Esophagus muscularis mucosa (tissue), 4 donors: Measurements from ENCODE around the gene HOXA4. TPM values are rescaled to one million over a fixed set of nuclear protein-coding genes. Genes with fewer than 3 reads are reported as not detected.

ENCODE experiments used
- DNase-seq: peaks from one replicate; pipeline ENCODE4 v3.0.0-alpha.2; 2017; ENCODE audit errors: extremely low spot score
- H3K27ac ChIP-seq, 4 donors: fragments of 200-600 bp; sonication (generic); replicated peaks in 1 of 4; 1 replicate in 3 of 4; 2 replicates in 1 of 4; pipeline ENCODE4 v1.5.1; 2016 to 2019; ENCODE audit warnings: mild to moderate bottlenecking in 1 of 4
- H3K27me3 ChIP-seq, 4 donors: fragments of 200-600 bp; sonication (generic); one replicate each; pipeline versions ENCODE4 v1.5.1 to v1.6.0; 2016 to 2019
- H3K36me3 ChIP-seq, 4 donors: fragments of 200-600 bp; sonication (generic); one replicate each; pipeline ENCODE4 v1.5.1; 2016 to 2019
- H3K4me1 ChIP-seq, 4 donors: fragments of 200-600 bp; sonication (generic); one replicate each; pipeline ENCODE4 v1.5.1; 2016 to 2019
- H3K4me3 ChIP-seq, 4 donors: fragments of 200-600 bp; sonication (generic); 1 replicate in 2 of 4; 2 replicates in 2 of 4; pipeline ENCODE4 v1.5.1; 2016 to 2019; ENCODE audit warnings: mild to moderate bottlenecking in 4 of 4, moderate library complexity in 1 of 4
- H3K9me3 ChIP-seq, 4 donors: fragments of 200-600 bp; sonication (generic); 1 replicate in 3 of 4; 2 replicates in 1 of 4; pipeline ENCODE4 v1.5.1; 2016 to 2019
- CTCF ChIP-seq, 3 experiments: fragments of 200-600 bp in 2 of 3; fragments of 450-650 bp in 1 of 3; sonication (generic) in 2 of 3; IDR thresholded peaks; one replicate each; pipeline ENCODE4 v1.5.1; 2017 to 2019; ENCODE audit warnings: antibody characterized with exemption in 3 of 3, mild to moderate bottlenecking in 2 of 3, moderate library complexity in 1 of 3
- EP300 ChIP-seq: sonication (generic); formaldehyde crosslinking; IDR thresholded peaks from one replicate; pipeline ENCODE4 v1.6.1; 2017; ENCODE audit warnings: antibody characterized with exemption
- POLR2A ChIP-seq: fragments of 450-650 bp; IDR thresholded peaks from one replicate; pipeline ENCODE4 v1.6.1; 2017; ENCODE audit warnings: antibody characterized with exemption, moderate library complexity, mild to moderate bottlenecking, low read depth
- POLR2AphosphoS5 ChIP-seq, 2 donors: sonication (generic); formaldehyde crosslinking; IDR thresholded peaks; one replicate each; pipeline ENCODE4 v1.6.1; 2017; ENCODE audit warnings: antibody characterized with exemption in 2 of 2
- WGBS: methylation state at CpG from one replicate; pipeline ENCODE4 v1.1.5; 2018; 5-methylcytosine and 5-hydroxymethylcytosine counted together
- intact Hi-C: fragments of 100-400 bp; cut with DNase I; formaldehyde crosslinking; loops from one replicate; pipeline ENCODE4 v1.15.1; 2023
- total RNA-seq, 4 donors: library from RNA; depleted of rRNA; stranded (reverse); fragments of >200 nt; gene quantifications; one replicate each; pipeline versions ENCODE4 v1.1.0 to v1.2.1, GENCODE V29; 2016

HOXA4 gene
- total RNA-seq, 4 donors from 2014 or later = 12.5 to 26.8 (median 18.1) TPM

- no peak overlapping the region for H3K27ac ChIP-seq
- 52% methylated on average over 24 of the region's 24 CpGs for WGBS
- H3K27me3 ChIP-seq = peaks cover 17 to 100% (median 91%) of the 10 kb centered on the region in 4 donors
- no peak for TF ChIP-seq POLR2A
- no peak for TF ChIP-seq POLR2AphosphoS5 (IDR thresholded peaks at IDR 0.05)
- no peak for TF ChIP-seq EP300
- TF ChIP-seq CTCF (IDR thresholded peaks at IDR 0.05) = no peak
- H3K9me3 ChIP-seq = no peaks in the 10 kb centered on the region
- DNase-seq = no peak
- intact Hi-C loops = loop anchor here (5.0 kb wide), 1 partner anchor 796 kb away; no protein-coding TSS in a partner anchor
- peaks cover 20 to 60% (median 49%) of the 10 kb centered on the region in 4 donors for H3K4me1 ChIP-seq
- H3K36me3 ChIP-seq = no peaks in the 10 kb centered on the region
- H3K4me3 ChIP-seq = no peak overlapping the region
Measured at GRCh38 chr7:27163288-27164044, 32.9 kb upstream of the HOXA4 start.

GRCh38 chr7:27162561-27163287, 32.2 kb upstream of the HOXA4 start:
- no peak overlapping the region for H3K4me3 ChIP-seq
- no peaks in the 10 kb centered on the region for H3K36me3 ChIP-seq
- WGBS = 69% methylated on average over 7 of the region's 7 CpGs
- intact Hi-C loops = loop anchor here (5.0 kb wide), 1 partner anchor 795 kb away; no protein-coding TSS in a partner anchor
- no peak for TF ChIP-seq CTCF (IDR thresholded peaks at IDR 0.05)
- no peak for TF ChIP-seq POLR2A
- no peaks in the 10 kb centered on the region for H3K9me3 ChIP-seq
- peaks cover 17 to 100% (median 91%) of the 10 kb centered on the region in 4 donors for H3K27me3 ChIP-seq
- H3K27ac ChIP-seq = no peak overlapping the region
- peaks cover 20 to 67% (median 50%) of the 10 kb centered on the region in 4 donors for H3K4me1 ChIP-seq
- no peak for DNase-seq

GRCh38 chr7:27161721-27162560, 31.4 kb upstream of the HOXA4 start:
- Histone ChIP-seq H3K4me1 (peaks cover 20 to 69% (median 50%) of the 10 kb centered on the region in 4 donors), H3K4me3 (peak overlapping the region in 2 of 4 donors; percentile 57 to 59), H3K36me3 (no peaks in the 10 kb centered on the region), H3K27ac (no peak overlapping the region), H3K27me3 (peaks cover 17 to 100% (median 91%) of the 10 kb centered on the region in 4 donors), H3K9me3 (no peaks in the 10 kb centered on the region)
- WGBS = 39% methylated on average over 29 of the region's 30 CpGs
- TF ChIP-seq POLR2A (no peak), EP300 (no peak), POLR2AphosphoS5 (IDR thresholded peaks at IDR 0.05) (no peak), CTCF (IDR thresholded peaks at IDR 0.05) (no peak)
- no peak for DNase-seq
- intact Hi-C loops = loop anchor here (5.0 kb wide), 1 partner anchor 795 kb away; no protein-coding TSS in a partner anchor

- intact Hi-C loops = loop anchor here (5.0 kb wide), 1 partner anchor 794 kb away; no protein-coding TSS in a partner anchor
- no peaks in the 10 kb centered on the region for H3K36me3 ChIP-seq
- 13% methylated on average over 17 of the region's 27 CpGs for WGBS
- H3K27ac ChIP-seq = no peak overlapping the region
- TF ChIP-seq CTCF (IDR thresholded peaks at IDR 0.05) (peak in 1 of 3 experiments; percentile 4), POLR2A (no peak)
- DNase-seq = no peak
- H3K27me3 ChIP-seq = peaks cover 20 to 100% (median 91%) of the 10 kb centered on the region in 4 donors
- peaks cover 23 to 69% (median 50%) of the 10 kb centered on the region in 4 donors for H3K4me1 ChIP-seq
- peak overlapping the region; percentile 54 to 59 (median 56) for H3K4me3 ChIP-seq
- H3K9me3 ChIP-seq = no peaks in the 10 kb centered on the region
Measured at GRCh38 chr7:27161214-27161720, 30.7 kb upstream of the HOXA4 start.
